Uterus (tissue), 4 donors: ENCODE measurements around the gene ITCH. TPM values are rescaled to one million over a fixed set of nuclear protein-coding genes. Genes with fewer than 3 reads are reported as not detected.
"Not testable (repeated sequence)": the region's sequence is repeated elsewhere in the genome, so short reads cannot be mapped to it uniquely, and the experiment has no call there.

Experiments
- DNase-seq, 2 donors: peaks; one replicate each; pipeline ENCODE4 v3.0.0-alpha.2; 2019 to 2020
- H3K27ac ChIP-seq, 2 donors: fragments of 200-600 bp; sonication (generic); 1 replicate in 1 of 2; 2 replicates in 1 of 2; pipeline ENCODE4 v1.5.1; 2016 to 2018
- H3K27me3 ChIP-seq, 2 donors: fragments of 200-600 bp; sonication (generic); one replicate each; pipeline ENCODE4 v1.5.1; 2018 to 2019; ENCODE audit warnings: control low read depth in 1 of 2
- H3K36me3 ChIP-seq, 2 donors: fragments of 200-600 bp; sonication (generic); one replicate each; pipeline ENCODE4 v1.5.1; 2019; ENCODE audit warnings: control low read depth in 1 of 2
- H3K4me1 ChIP-seq, 2 donors: fragments of 200-600 bp; sonication (generic); one replicate each; pipeline ENCODE4 v1.5.1; 2018 to 2019; ENCODE audit warnings: control low read depth in 1 of 2
- H3K4me3 ChIP-seq, 2 donors: fragments of 200-600 bp; sonication (generic); 1 replicate in 1 of 2; 2 replicates in 1 of 2; pipeline ENCODE4 v1.5.1; 2018 to 2019; ENCODE audit warnings: mild to moderate bottlenecking in 1 of 2
- H3K9me3 ChIP-seq, 2 donors: fragments of 200-600 bp; sonication (generic); one replicate each; pipeline ENCODE4 v1.5.1; 2019; ENCODE audit warnings: control low read depth in 1 of 2
- CTCF ChIP-seq, 4 experiments: fragments of 200-600 bp in 2 of 4; fragments of 450-650 bp in 2 of 4; sonication (generic) in 2 of 4; IDR thresholded peaks; one replicate each; pipeline ENCODE4 v1.5.1; 2016 to 2019; ENCODE audit warnings: antibody characterized with exemption in 4 of 4, mild to moderate bottlenecking in 2 of 4, moderate library complexity in 1 of 4
- POLR2A ChIP-seq, 2 donors: fragments of 450-650 bp; IDR thresholded peaks; one replicate each; pipeline ENCODE4 v1.6.1; 2016; ENCODE audit warnings: antibody characterized with exemption in 2 of 2, mild to moderate bottlenecking in 1 of 2, moderate library complexity in 1 of 2
- intact Hi-C: fragments of 100-400 bp; cut with DNase I; formaldehyde crosslinking; loops from one replicate; pipeline ENCODE4 v1.15.1; 2023; ENCODE audit warnings: low total_unique reads
- total RNA-seq, 4 donors: library from RNA; depleted of rRNA in 3 of 4; stranded (reverse); fragments of >200 nt in 3 of 4; gene quantifications; one replicate each; pipeline versions ENCODE4 v1.1.0 to v1.2.4, GENCODE V29; 2014 to 2023
- donor health status: DM: yes; HTN: yes; CAD: no.

Gene ITCH
- total RNA-seq, 4 donors from 2014 or later, result 35.6 to 97.9 (median 65.4) TPM

DNA sequence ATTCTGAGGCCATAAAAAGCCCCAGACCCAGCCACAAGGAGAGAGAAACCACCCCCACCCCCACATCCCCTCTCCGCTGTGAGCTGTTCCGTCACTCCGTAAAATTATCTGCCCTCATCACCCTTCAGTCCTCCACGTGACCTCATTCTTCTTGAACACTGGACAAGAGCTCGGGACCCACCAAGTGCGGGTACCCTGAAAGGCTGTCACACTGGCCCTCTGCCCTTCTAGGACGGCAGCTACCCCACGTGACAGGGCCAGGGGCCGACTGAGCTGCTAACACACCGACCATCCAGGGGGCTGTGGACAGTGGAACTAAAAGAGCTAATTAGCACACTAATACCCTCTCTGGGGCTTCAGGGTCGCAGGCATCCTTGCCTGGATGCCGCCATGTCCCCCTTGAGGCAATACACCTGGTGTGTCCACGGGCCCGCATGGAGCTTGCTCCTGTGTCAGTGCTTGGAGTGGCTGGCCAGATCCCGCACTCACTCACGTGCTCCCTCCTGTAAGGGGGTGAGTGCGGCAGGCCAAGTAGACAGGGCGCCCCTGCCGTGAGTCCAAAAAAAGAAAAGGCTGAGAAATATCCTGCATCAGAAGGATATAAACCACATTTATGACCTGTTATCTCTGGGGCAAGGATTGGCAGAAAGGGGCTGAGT lies 30.7 kb upstream of the ITCH start:
- H3K9me3 ChIP-seq, result no peaks in the 10 kb centered on the region
- TF ChIP-seq CTCF (IDR thresholded peaks at IDR 0.05) (no peak), POLR2A (IDR thresholded peaks at IDR 0.05) (no peak)
- H3K27me3 ChIP-seq, result no peaks in the 10 kb centered on the region
- no peaks in the 10 kb centered on the region for H3K4me1 ChIP-seq
- no peak overlapping the region for H3K4me3 ChIP-seq
- H3K27ac ChIP-seq, result no peak overlapping the region
- H3K36me3 ChIP-seq, result no peaks in the 10 kb centered on the region
- DNase-seq, result no peak
- intact Hi-C loops, result no loop called here

- H3K27ac ChIP-seq, result no peak overlapping the region
- intact Hi-C loops, result no loop called here
- no peaks in the 10 kb centered on the region for H3K27me3 ChIP-seq
- no peak for TF ChIP-seq POLR2A (IDR thresholded peaks at IDR 0.05)
- TF ChIP-seq CTCF (IDR thresholded peaks at IDR 0.05), result no peak
- no peaks in the 10 kb centered on the region for H3K4me1 ChIP-seq
- H3K9me3 ChIP-seq, result no peaks in the 10 kb centered on the region
- no peaks in the 10 kb centered on the region for H3K36me3 ChIP-seq
- no peak for DNase-seq
- H3K4me3 ChIP-seq, result no peak overlapping the region
These were observed 29.3 kb upstream of the ITCH start for GRCh38 chr20:34333786-34334185.

DNA sequence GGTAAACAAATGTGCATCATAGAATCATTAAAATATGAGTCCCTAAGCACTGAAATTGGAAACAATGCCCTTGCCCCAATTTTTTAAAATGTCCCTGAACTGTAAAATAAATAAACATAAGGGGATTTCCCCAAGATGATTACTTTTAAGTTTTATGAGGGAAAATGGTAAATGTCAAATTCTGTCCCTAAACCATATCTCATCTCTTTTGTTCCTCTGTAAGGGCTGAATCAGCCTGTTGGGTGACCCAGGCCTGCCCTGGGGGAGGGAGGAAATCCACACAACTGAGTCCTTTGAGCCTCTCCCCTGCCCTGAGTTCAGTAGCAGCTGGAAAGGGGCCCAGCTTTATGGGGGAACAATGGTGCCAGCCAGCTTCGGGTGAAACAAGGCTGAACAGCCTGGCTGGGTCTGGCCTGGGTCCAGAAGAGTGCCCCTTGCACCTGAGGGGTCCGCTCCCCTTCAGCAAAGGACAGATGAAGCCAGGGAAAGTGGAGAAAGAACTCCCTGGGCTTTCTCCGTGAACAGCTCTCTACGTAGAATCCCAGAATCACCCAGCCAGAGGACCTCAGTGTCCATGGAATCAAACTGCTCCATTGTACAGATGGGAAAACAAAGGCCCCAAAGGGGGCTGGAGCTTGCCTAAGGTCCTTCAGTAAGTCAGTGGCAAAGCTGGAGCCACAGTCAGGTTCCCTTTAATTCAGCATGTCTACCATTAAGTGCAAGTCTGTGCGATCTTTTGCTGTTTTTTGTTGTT lies 28.2 kb upstream of the ITCH start:
- no peak overlapping the region for H3K4me3 ChIP-seq
- no peaks in the 10 kb centered on the region for H3K27me3 ChIP-seq
- no peaks in the 10 kb centered on the region for H3K9me3 ChIP-seq
- no peaks in the 10 kb centered on the region for H3K4me1 ChIP-seq
- TF ChIP-seq CTCF (IDR thresholded peaks at IDR 0.05) (no peak), POLR2A (IDR thresholded peaks at IDR 0.05) (no peak)
- DNase-seq, result no peak
- H3K36me3 ChIP-seq, result no peaks in the 10 kb centered on the region
- no peak overlapping the region for H3K27ac ChIP-seq
- intact Hi-C loops, result no loop called here

GRCh38 chr20:34337544-34337943 lies 25.5 kb upstream of the ITCH start:
- no peaks in the 10 kb centered on the region for H3K4me1 ChIP-seq
- intact Hi-C loops, result no loop called here
- H3K27ac ChIP-seq, result no peak overlapping the region
- no peaks in the 10 kb centered on the region for H3K27me3 ChIP-seq
- no peaks in the 10 kb centered on the region for H3K36me3 ChIP-seq
- H3K4me3 ChIP-seq, result no peak overlapping the region
- no peak for TF ChIP-seq CTCF (IDR thresholded peaks at IDR 0.05)
- TF ChIP-seq POLR2A (IDR thresholded peaks at IDR 0.05), result no peak
- no peaks in the 10 kb centered on the region for H3K9me3 ChIP-seq
- no peak for DNase-seq

DNA sequence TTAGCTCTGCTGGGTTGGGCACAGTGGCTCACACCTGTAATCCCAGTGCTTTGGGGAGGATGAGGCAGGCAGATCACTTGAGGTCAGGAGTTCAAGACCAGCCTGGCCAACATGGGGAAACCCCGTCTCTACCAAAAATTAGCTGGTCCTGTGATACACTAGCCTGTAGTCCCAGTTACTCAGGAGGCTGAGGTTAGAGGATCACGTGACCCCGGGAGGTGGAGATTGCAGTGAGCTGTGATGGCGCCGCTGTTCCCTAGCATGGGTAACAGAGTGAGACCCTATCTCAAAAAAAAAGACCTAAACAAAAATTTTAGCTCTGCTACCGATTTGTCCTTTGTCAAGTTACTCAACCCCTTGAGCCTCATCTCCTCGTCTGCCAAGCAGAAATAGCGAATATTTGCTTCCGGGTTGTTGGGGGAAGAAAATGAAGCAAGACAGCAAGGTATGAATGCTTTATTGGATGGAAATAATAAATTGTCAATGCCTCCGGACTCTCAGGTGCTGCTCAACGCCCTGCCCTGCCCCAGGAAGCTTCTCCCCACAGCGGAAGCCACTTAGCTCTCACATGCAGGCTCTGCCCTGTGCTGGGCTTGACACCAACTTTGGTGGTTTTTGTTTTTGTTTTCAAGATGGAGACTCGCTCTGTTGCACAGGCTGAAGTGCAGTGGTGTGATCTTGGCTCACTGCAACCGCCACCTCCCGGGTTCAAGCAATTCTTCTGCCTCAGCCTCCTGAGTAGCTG lies 24.9 kb upstream of the ITCH start:
- Histone ChIP-seq H3K9me3 (no peaks in the 10 kb centered on the region), H3K4me3 (no peak overlapping the region), H3K4me1 (no peaks in the 10 kb centered on the region), H3K27me3 (no peaks in the 10 kb centered on the region), H3K36me3 (no peaks in the 10 kb centered on the region), H3K27ac (no peak overlapping the region)
- no peak for DNase-seq
- no peak for TF ChIP-seq POLR2A (IDR thresholded peaks at IDR 0.05)
- no peak for TF ChIP-seq CTCF (IDR thresholded peaks at IDR 0.05)
- intact Hi-C loops, result no loop called here

- H3K9me3 ChIP-seq, H3K27ac ChIP-seq, H3K27me3 ChIP-seq, H3K4me1 ChIP-seq, H3K36me3 ChIP-seq, H3K4me3 ChIP-seq, intact Hi-C loops, DNase-seq: not testable (repeated sequence)
These were observed 22.3 kb upstream of the ITCH start for GRCh38 chr20:34340726-34341125.

DNA sequence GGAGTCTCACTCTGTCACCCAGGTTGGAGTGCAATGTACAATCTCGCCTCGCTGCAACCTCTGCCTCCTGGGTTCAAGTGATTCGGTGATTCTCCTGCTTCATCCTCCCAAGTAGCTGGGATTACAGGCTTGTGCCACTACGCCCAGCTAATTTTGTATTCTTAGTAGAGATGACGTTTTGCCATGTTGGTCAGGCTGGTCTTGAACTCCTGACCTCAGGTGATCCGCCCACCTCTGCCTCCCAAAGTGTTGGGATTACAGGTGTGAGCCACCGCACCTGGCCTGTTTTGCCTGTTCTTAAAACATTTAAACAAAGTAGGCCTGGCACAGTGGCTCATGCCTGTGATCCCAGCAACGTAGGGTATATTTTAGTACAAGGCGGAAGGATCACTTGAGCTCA lies 21.9 kb upstream of the ITCH start:
- not testable (repeated sequence) for H3K4me3 ChIP-seq

More for the DNA sequence above, 21.9 kb upstream of the ITCH start:
- H3K4me1 ChIP-seq, intact Hi-C loops, H3K9me3 ChIP-seq, H3K36me3 ChIP-seq, H3K27ac ChIP-seq, DNase-seq, H3K27me3 ChIP-seq: not testable (repeated sequence)
